Mucosa of rectum (tissue), 2 donors: ENCODE data around the gene DNAH5.

Source experiments
- H3K27ac ChIP-seq, 2 donors: one replicate each; pipeline ENCODE4 v1.7.0; 2013; ENCODE audit warnings: inconsistent platforms in 2 of 2, low read depth in 2 of 2, low read length in 2 of 2
- H3K27me3 ChIP-seq, 2 donors: one replicate each; pipeline ENCODE4 v1.7.0; 2013; ENCODE audit warnings: low read length in 2 of 2; ENCODE audit not compliant: control insufficient read depth in 2 of 2, insufficient read depth in 2 of 2
- H3K36me3 ChIP-seq, 2 donors: one replicate each; pipeline ENCODE4 v1.7.0; 2013; ENCODE audit warnings: low read length in 2 of 2; ENCODE audit not compliant: control insufficient read depth in 2 of 2, insufficient read depth in 2 of 2
- H3K4me1 ChIP-seq, 2 donors: one replicate each; pipeline ENCODE4 v1.7.0; 2013; ENCODE audit warnings: low read length in 2 of 2, mild to moderate bottlenecking in 1 of 2; ENCODE audit not compliant: control insufficient read depth in 2 of 2, insufficient read depth in 2 of 2
- H3K4me3 ChIP-seq, 2 donors: one replicate each; pipeline ENCODE4 v1.7.0; 2013; ENCODE audit warnings: low read length in 2 of 2
- H3K9ac ChIP-seq, 2 donors: one replicate each; pipeline ENCODE4 v1.7.0; 2013; ENCODE audit warnings: low read length in 2 of 2, low read depth in 1 of 2, mild to moderate bottlenecking in 1 of 2
- H3K9me3 ChIP-seq, 2 donors: one replicate each; pipeline ENCODE4 v1.7.0; 2013; ENCODE audit warnings: low read length in 2 of 2; ENCODE audit not compliant: control insufficient read depth in 2 of 2
- donor health status: healthy.
- donor health status: Normal muscosa, but diverticular disease.

The DNAH5 gene

DNA sequence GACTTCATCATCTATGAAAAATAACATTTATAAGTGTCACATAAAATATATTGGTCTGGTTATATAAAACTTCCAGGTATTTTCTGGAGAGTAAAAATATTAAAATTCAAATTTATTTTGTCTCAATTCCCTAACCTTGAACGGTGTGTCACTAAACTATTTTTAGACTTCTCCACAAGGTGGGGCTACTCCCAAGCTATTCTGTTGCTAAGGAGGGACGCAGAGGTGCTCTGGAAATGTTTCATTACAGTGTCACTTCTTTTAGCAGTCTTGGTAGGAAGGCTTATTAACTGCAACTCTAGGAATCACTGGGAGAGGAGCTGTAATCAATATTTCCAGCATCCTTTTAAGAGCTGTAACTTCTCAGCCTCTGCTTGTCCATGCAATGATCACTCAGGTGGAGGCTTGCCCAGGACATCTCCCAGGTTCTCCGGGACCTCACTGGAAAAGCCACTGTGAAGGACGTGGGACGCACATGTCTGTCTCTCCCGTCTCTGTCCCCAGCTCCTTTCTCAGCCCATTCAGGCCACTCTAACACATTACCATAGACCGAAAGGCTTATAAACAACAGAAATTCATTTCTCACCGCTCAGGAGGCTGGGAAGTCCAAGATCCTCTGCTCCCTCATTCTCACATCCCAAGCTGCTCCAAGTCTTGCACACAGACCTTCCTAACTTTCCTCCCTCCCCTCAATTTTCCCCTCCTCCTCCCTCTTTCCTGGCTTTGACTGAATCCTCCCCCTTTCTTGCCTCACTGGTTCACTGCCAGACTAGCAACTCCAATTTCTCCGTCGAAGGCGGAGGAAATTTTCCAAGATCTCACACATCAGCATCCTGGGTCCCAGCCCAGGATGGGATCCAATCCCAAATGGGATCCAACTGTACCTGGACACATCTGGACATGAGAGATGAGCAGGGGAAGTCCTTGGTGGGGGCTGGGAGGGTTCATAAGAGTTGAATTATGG is 32.7 kb upstream of the DNAH5 start:
- peaks cover 0 to 5% of the 10 kb centered on the region in 2 donors for H3K27me3 ChIP-seq
- no peaks in the 10 kb centered on the region for H3K9me3 ChIP-seq
- H3K27ac ChIP-seq: no peak overlapping the region
- no peaks in the 10 kb centered on the region for H3K4me1 ChIP-seq
- H3K9ac ChIP-seq: no peak overlapping the region
- no peaks in the 10 kb centered on the region for H3K36me3 ChIP-seq
- H3K4me3 ChIP-seq: no peak overlapping the region

- Histone ChIP-seq H3K27ac (no peak overlapping the region), H3K4me1 (no peaks in the 10 kb centered on the region), H3K4me3 (no peak overlapping the region), H3K36me3 (no peaks in the 10 kb centered on the region), H3K9me3 (no peaks in the 10 kb centered on the region), H3K27me3 (peaks cover 2 to 5% of the 10 kb centered on the region in 2 donors), H3K9ac (no peak overlapping the region)
Measured at GRCh38 chr5:13976223-13976622, 31.7 kb upstream of the DNAH5 start.

DNA sequence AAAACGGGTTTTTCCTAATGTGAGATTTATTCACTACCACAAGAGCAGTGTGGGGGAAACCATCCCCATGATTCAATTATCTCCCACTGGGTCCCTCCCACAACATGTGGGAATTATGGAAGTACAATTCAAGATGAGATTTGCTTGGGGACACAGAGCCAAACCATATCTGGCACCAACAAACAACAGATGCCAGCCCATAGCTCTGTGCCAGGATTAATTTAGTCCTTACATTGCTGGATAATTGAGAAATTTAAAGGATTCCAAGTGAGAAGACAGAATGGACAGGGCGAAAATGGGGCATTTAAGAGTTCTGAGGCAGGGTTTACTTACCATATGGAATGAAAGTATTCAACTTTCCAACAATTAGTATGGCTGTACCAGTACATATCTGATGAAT is 30.8 kb upstream of the DNAH5 start:
- Histone ChIP-seq H3K27ac (no peak overlapping the region), H3K9me3 (no peaks in the 10 kb centered on the region), H3K9ac (no peak overlapping the region)

DNA sequence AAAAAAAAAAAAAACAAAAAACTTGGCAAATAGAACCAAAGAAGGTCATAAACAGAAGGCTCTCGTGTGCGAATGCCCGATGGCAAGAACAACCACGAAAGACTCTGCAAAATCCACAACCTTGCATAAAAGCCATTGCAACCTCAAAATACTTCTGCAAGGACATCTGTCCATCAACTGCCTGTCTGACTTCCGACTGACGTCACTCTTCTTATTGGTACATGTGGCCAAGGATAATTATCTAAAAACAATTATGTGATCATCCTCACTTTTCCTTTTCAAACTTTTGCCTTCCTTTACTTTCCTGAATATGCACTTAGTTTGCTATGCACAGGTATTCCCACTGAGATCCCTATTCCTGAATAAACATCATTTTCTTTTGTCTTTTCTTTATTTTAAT is 29.2 kb upstream of the DNAH5 start:
- H3K27me3 ChIP-seq: peaks cover 2 to 5% of the 10 kb centered on the region in 2 donors
- H3K9ac ChIP-seq: no peak overlapping the region
- no peak overlapping the region for H3K4me3 ChIP-seq
- H3K9me3 ChIP-seq: no peaks in the 10 kb centered on the region
- no peak overlapping the region for H3K27ac ChIP-seq
- no peaks in the 10 kb centered on the region for H3K36me3 ChIP-seq
- H3K4me1 ChIP-seq: no peaks in the 10 kb centered on the region

More for the DNA sequence above, 30.8 kb upstream of the DNAH5 start:
- Histone ChIP-seq H3K36me3 (no peaks in the 10 kb centered on the region), H3K4me1 (no peaks in the 10 kb centered on the region), H3K4me3 (no peak overlapping the region), H3K27me3 (peaks cover 2 to 5% of the 10 kb centered on the region in 2 donors)

DNA sequence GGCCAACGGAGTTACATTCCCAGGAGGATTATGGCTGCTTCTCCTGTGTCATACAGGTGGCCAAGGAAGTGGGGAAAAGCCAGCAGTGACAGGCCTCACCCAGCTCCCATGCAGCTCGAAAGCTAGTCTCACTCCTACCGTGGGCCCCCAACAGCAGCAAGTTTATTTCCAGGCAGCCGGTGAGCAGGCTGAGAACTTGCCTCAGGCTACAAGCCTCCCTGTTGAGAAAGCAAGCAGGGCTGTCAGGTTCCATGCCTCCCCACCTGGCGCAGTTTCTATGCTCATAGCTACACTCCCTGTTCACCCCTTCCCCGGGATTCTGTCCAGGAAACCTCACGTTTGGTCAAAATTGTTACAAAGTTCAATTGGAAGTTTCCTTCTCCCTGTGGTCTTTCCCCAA is 27.5 kb upstream of the DNAH5 start:
- no peak overlapping the region for H3K4me3 ChIP-seq
- no peaks in the 10 kb centered on the region for H3K36me3 ChIP-seq
- no peaks in the 10 kb centered on the region for H3K9me3 ChIP-seq
- peaks cover 2 to 5% of the 10 kb centered on the region in 2 donors for H3K27me3 ChIP-seq
- no peak overlapping the region for H3K9ac ChIP-seq
- H3K27ac ChIP-seq: no peak overlapping the region
- no peaks in the 10 kb centered on the region for H3K4me1 ChIP-seq

- H3K36me3 ChIP-seq: no peaks in the 10 kb centered on the region
- H3K27me3 ChIP-seq: no peaks in the 10 kb centered on the region
- H3K4me3 ChIP-seq: no peak overlapping the region
- H3K9ac ChIP-seq: no peak overlapping the region
- no peaks in the 10 kb centered on the region for H3K4me1 ChIP-seq
- H3K9me3 ChIP-seq: no peaks in the 10 kb centered on the region
- H3K27ac ChIP-seq: no peak overlapping the region
Measured at GRCh38 chr5:13957032-13957645, 12.7 kb upstream of the DNAH5 start.

DNA sequence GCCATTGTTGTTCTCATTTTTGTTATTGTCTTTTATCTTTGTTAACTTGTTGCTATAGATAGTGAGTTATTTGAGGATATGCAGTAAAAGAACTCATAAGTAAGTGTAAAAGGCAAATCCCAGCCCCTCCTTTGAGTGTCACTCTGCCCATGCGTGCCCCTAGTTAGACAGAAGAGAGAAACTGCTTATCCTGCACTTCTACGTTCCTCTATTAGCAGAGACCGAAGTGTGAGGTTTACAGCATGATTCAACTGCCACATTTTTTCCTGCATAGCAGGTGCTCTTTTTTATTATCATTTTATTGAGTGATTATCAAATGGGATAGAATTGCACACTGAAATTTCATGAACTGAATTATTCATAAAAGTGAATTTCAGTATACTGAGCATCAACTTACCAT is 12.0 kb upstream of the DNAH5 start:
- no peak overlapping the region for H3K4me3 ChIP-seq
- no peaks in the 10 kb centered on the region for H3K4me1 ChIP-seq
- no peaks in the 10 kb centered on the region for H3K36me3 ChIP-seq
- H3K27ac ChIP-seq: no peak overlapping the region
- H3K9me3 ChIP-seq: no peaks in the 10 kb centered on the region
- H3K27me3 ChIP-seq: no peaks in the 10 kb centered on the region
- no peak overlapping the region for H3K9ac ChIP-seq

- no peak overlapping the region for H3K4me3 ChIP-seq
- no peak overlapping the region for H3K27ac ChIP-seq
- no peaks in the 10 kb centered on the region for H3K9me3 ChIP-seq
- no peaks in the 10 kb centered on the region for H3K36me3 ChIP-seq
- no peak overlapping the region for H3K9ac ChIP-seq
- no peaks in the 10 kb centered on the region for H3K27me3 ChIP-seq
- H3K4me1 ChIP-seq: no peaks in the 10 kb centered on the region
Measured at GRCh38 chr5:13955896-13956295, 11.4 kb upstream of the DNAH5 start.

GRCh38 chr5:13946111-13946510 is 1.6 kb upstream of the DNAH5 start:
- Histone ChIP-seq H3K4me3 (no peak overlapping the region), H3K27me3 (no peaks in the 10 kb centered on the region), H3K9ac (no peak overlapping the region), H3K27ac (no peak overlapping the region), H3K36me3 (no peaks in the 10 kb centered on the region), H3K9me3 (no peaks in the 10 kb centered on the region), H3K4me1 (no peaks in the 10 kb centered on the region)

- H3K27me3 ChIP-seq: no peaks in the 10 kb centered on the region
- H3K27ac ChIP-seq: no peak overlapping the region
- no peak overlapping the region for H3K9ac ChIP-seq
- H3K36me3 ChIP-seq: no peaks in the 10 kb centered on the region
- no peaks in the 10 kb centered on the region for H3K9me3 ChIP-seq
- no peaks in the 10 kb centered on the region for H3K4me1 ChIP-seq
- H3K4me3 ChIP-seq: no peak overlapping the region
Measured at GRCh38 chr5:13945271-13945670, 783 bp upstream of the DNAH5 start.
